ENCODE measurements around the gene CRYBG1.

DNA sequence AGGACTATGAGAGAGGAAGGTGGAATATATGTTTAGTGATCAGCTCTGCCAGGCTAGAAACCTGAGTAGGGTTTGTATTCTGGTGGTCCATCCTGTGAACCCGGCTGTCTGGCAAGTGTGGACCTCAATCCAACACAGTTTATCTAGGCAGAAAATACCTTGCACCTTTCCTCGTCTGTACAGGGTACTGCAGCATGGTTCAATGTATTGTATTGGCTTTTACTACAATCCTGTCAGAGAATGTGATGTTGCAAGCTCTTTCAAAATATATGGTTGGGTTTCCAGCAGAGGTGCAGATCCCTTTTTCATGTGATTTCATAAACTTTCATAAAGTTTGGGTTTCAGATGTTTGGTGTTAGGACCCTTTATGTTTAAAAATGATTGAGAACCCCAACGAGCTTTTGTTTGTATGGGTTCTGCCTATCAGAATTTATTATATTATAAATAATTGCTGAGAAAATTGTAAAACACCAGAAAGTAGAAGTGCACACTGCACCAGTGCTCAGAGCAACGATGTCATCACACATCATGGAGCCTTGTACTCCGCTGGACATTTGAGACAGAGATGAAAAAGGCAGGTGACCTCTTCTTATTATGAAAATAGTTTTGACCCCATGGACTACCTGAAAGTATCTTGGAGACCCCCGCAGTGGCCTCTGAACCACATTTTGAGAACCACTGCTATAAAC is 162.2 kb downstream of the CRYBG1 start:
- TF ChIP-seq SMC3 (conservative IDR thresholded peaks at IDR 0.05; ENCODE audit: poor library complexity) (no peak), RAD21 (conservative IDR thresholded peaks at IDR 0.05) (no peak), MXI1 (conservative IDR thresholded peaks at IDR 0.05; ENCODE audit: poor library complexity, severe bottlenecking) (no peak), POLR2AphosphoS5 (IDR thresholded peaks at IDR 0.05) (no peak), EP300 (conservative IDR thresholded peaks at IDR 0.05; ENCODE audit: poor library complexity, severe bottlenecking) (no peak), TAF1 (IDR thresholded peaks at IDR 0.05; ENCODE audit: low read depth) (no peak)
- TF ChIP-seq, protein P1, sequence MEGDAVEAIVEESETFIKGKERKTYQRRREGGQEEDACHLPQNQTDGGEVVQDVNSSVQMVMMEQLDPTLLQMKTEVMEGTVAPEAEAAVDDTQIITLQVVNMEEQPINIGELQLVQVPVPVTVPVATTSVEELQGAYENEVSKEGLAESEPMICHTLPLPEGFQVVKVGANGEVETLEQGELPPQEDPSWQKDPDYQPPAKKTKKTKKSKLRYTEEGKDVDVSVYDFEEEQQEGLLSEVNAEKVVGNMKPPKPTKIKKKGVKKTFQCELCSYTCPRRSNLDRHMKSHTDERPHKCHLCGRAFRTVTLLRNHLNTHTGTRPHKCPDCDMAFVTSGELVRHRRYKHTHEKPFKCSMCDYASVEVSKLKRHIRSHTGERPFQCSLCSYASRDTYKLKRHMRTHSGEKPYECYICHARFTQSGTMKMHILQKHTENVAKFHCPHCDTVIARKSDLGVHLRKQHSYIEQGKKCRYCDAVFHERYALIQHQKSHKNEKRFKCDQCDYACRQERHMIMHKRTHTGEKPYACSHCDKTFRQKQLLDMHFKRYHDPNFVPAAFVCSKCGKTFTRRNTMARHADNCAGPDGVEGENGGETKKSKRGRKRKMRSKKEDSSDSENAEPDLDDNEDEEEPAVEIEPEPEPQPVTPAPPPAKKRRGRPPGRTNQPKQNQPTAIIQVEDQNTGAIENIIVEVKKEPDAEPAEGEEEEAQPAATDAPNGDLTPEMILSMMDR (IDR thresholded peaks at IDR 0.05; ENCODE audit: poor library complexity, severe bottlenecking) = no peak
